Duodenal mucosa (tissue), 2 donors: ENCODE results near the gene MFSD2A.
"Not testable (repeated sequence)": the region's sequence is repeated elsewhere in the genome, so short reads cannot be mapped to it uniquely, and the experiment has no call there.

Source experiments
- H3K27ac ChIP-seq: one replicate; pipeline ENCODE4 v1.7.0; 2013; ENCODE audit warnings: low read depth, low read length
- H3K27me3 ChIP-seq, 2 donors: one replicate each; pipeline ENCODE4 v1.7.0; 2013; ENCODE audit warnings: low read length in 2 of 2, control low read depth in 1 of 2; ENCODE audit not compliant: insufficient read depth in 2 of 2, control insufficient read depth in 1 of 2
- H3K36me3 ChIP-seq, 2 donors: one replicate each; pipeline ENCODE4 v1.7.0; 2013; ENCODE audit warnings: low read length in 2 of 2, control low read depth in 1 of 2; ENCODE audit not compliant: insufficient read depth in 2 of 2, control insufficient read depth in 1 of 2
- H3K4me1 ChIP-seq, 2 donors: one replicate each; pipeline ENCODE4 v1.7.0; 2013; ENCODE audit warnings: low read length in 2 of 2, control low read depth in 1 of 2; ENCODE audit not compliant: insufficient read depth in 2 of 2, control insufficient read depth in 1 of 2
- H3K4me3 ChIP-seq, 2 donors: one replicate each; pipeline ENCODE4 v1.7.0; 2013; ENCODE audit warnings: low read length in 2 of 2, low read depth in 1 of 2
- H3K9ac ChIP-seq, 2 donors: one replicate each; pipeline ENCODE4 v1.7.0; 2013; ENCODE audit warnings: low read length in 2 of 2, low read depth in 1 of 2
- H3K9me3 ChIP-seq, 2 donors: one replicate each; pipeline ENCODE4 v1.7.0; 2013; ENCODE audit warnings: low read length in 2 of 2, control low read depth in 1 of 2; ENCODE audit not compliant: control insufficient read depth in 1 of 2

The MFSD2A gene

GRCh38 chr1:39954870-39955546 lies at the start of gene MFSD2A:
MFSD2A (plus strand) TSS chr1:39955145; CDS start chr1:39955293, 148 bp downstream.
- peak within 1 kb of the TSS; percentile 83 to 86 for H3K9ac ChIP-seq

GRCh38 chr1:39905172-39905571 lies 49.8 kb upstream of the MFSD2A start:
- Histone ChIP-seq H3K27ac (no peak overlapping the region), H3K9me3 (peaks cover 7 to 8% of the 10 kb centered on the region in 2 donors), H3K4me1 (peaks cover 9 to 11% of the 10 kb centered on the region in 2 donors), H3K9ac (no peak overlapping the region), H3K36me3 (no peaks in the 10 kb centered on the region), H3K27me3 (peaks cover 5 to 6% of the 10 kb centered on the region in 2 donors), H3K4me3 (no peak overlapping the region)

More at GRCh38 chr1:39954870-39955546, at the start of gene MFSD2A:
- H3K36me3 ChIP-seq, result peaks cover 5 to 8% of the 10 kb centered on the region in 2 donors
- peak within 1 kb of the TSS; percentile 86 to 88 for H3K4me3 ChIP-seq
- peak within 1 kb of the TSS; percentile 80 for H3K27ac ChIP-seq
- H3K9me3 ChIP-seq, result no peaks in the 10 kb centered on the region
- H3K27me3 ChIP-seq, result no peaks in the 10 kb centered on the region
- peaks cover 16 to 30% of the 10 kb centered on the region in 2 donors for H3K4me1 ChIP-seq

DNA sequence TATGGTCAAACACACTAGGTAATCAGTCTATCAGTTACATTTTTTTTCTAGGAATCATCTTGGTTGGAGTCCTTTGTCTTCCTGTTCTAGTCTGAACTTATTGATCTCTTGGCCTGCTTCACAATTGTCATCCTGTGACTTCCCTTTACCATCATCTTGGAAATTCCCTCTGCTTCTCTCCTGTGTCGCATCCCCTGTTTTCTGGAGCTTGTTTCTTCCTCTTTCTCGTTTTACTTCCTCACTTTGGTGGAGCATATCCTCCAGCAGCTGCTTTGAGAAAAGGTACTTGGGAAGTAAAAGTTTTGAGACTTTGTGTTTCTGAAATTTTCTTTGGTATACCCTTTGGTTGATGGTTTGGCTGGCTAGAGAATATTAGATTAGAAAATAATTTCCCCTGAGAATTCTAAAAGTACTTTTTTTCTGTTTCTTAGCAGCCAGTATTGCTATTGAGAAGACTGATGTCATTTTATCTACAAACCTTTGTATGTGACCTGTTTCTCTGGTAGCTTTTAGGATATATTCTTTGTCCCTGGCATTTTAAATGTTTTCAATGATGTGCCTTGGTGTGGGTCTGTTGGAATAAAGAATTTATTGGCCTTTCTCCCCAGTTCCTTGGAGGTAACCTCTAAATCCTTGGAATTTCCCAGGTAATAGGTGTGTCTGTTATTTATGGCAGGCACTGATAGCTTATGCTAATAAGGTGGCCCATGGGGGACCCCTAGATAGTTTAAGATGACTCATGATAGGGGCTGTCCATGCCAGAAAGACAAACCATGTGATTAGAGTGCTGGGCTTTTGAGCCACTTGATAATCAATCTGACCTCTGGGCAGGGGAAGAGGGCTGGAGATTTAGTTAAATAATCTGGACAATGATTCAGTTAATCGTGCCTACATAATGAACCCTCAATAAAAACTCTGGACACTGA lies 47.2 kb upstream of the MFSD2A start:
- no peaks in the 10 kb centered on the region for H3K36me3 ChIP-seq
- H3K27me3 ChIP-seq, result no peaks in the 10 kb centered on the region
- no peaks in the 10 kb centered on the region for H3K4me1 ChIP-seq
- peaks cover 7 to 8% of the 10 kb centered on the region in 2 donors for H3K9me3 ChIP-seq
- no peak overlapping the region for H3K27ac ChIP-seq
- no peak overlapping the region for H3K9ac ChIP-seq
- no peak overlapping the region for H3K4me3 ChIP-seq

DNA sequence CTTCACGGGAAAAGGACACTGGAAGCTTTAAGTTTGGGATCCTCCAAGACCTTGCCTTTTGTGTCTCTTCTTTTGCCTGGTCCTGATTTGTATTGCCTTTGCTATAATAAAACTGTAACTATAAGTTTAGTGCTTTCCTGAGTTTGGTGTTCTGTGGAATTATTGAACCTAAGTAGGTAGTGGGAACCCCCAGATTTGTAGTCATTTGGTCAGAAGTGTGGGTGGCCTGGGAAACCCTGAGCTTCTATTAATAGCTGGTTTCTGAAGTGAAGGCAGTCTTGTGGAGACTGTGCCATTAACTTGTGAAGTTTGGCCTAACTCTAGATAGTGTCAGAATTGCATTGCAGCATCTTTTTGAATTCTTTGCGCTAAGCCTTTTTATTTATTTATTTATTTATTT lies 46.4 kb upstream of the MFSD2A start:
- H3K9me3 ChIP-seq, result peaks cover 7 to 8% of the 10 kb centered on the region in 2 donors
- no peaks in the 10 kb centered on the region for H3K4me1 ChIP-seq
- H3K4me3 ChIP-seq, result no peak overlapping the region
- no peak overlapping the region for H3K27ac ChIP-seq
- H3K27me3 ChIP-seq, result no peaks in the 10 kb centered on the region
- H3K9ac ChIP-seq, result no peak overlapping the region
- H3K36me3 ChIP-seq, result no peaks in the 10 kb centered on the region

- H3K27ac ChIP-seq, result no peak overlapping the region
- H3K27me3 ChIP-seq, result no peaks in the 10 kb centered on the region
- no peak overlapping the region for H3K4me3 ChIP-seq
- peaks cover 7 to 8% of the 10 kb centered on the region in 2 donors for H3K9me3 ChIP-seq
- no peaks in the 10 kb centered on the region for H3K4me1 ChIP-seq
- no peaks in the 10 kb centered on the region for H3K36me3 ChIP-seq
- no peak overlapping the region for H3K9ac ChIP-seq
Measured at GRCh38 chr1:39910263-39910662, 44.7 kb upstream of the MFSD2A start.

- not testable (repeated sequence) for H3K27ac ChIP-seq, H3K4me3 ChIP-seq, H3K9me3 ChIP-seq, H3K27me3 ChIP-seq, H3K4me1 ChIP-seq, H3K36me3 ChIP-seq, H3K9ac ChIP-seq
Measured at GRCh38 chr1:39913136-39913535, 41.8 kb upstream of the MFSD2A start.

DNA sequence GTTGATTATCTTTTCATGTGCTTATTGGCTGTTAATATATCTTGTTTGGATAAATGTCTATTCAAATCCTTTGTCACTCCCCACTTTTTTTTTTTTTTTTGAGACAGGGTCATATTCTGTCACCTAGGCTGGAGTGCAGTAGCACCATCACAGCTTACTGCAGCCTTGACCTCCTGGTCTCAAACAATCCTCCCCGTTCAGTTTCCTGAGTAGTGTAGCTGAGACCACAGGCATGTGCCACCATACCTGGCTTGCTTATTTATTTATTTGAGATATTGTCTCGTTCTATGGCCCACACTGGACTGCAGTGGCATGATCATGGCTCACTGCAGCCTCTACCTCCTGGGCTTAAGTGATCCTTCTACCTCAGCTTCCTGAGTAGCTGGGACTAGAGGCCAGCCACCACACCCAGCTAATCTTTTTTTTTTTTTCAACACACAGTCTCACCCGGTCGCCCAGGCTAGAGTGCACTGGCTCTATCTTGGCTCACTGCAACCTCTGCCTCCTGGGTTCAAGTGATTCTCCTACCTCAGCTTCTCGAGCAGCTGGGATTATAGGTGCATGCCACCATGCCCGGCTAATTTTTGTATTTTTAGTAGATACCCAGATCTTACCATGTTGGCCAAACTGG lies 39.3 kb upstream of the MFSD2A start:
- no peak overlapping the region for H3K27ac ChIP-seq
- no peaks in the 10 kb centered on the region for H3K4me1 ChIP-seq
- H3K9ac ChIP-seq, result no peak overlapping the region
- H3K4me3 ChIP-seq, result no peak overlapping the region
- H3K36me3 ChIP-seq, result no peaks in the 10 kb centered on the region
- H3K27me3 ChIP-seq, result no peaks in the 10 kb centered on the region
- H3K9me3 ChIP-seq, result no peaks in the 10 kb centered on the region

DNA sequence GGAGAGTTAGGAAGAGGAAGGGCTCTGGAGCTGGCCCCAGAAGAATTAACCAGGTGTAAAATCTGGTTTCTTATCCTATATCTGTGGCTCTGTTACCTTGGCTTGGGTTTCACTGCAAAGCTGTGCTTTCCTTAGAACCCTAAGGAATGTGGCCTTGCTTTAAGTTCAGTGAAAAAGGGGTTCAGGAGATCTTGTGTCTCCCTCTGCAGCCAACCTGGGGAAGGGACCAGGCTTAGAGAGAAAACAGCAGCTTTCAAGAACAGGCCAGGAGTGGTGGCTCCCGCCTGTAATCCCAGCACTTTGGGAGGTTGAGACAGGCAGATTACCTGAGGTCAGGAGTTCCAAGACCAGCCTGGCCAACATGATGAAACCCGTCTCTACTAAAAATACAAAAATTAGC lies 37.1 kb upstream of the MFSD2A start:
- Histone ChIP-seq H3K36me3 (no peaks in the 10 kb centered on the region), H3K4me3 (no peak overlapping the region), H3K27ac (no peak overlapping the region), H3K4me1 (no peaks in the 10 kb centered on the region), H3K9ac (no peak overlapping the region), H3K27me3 (no peaks in the 10 kb centered on the region), H3K9me3 (no peaks in the 10 kb centered on the region)

DNA sequence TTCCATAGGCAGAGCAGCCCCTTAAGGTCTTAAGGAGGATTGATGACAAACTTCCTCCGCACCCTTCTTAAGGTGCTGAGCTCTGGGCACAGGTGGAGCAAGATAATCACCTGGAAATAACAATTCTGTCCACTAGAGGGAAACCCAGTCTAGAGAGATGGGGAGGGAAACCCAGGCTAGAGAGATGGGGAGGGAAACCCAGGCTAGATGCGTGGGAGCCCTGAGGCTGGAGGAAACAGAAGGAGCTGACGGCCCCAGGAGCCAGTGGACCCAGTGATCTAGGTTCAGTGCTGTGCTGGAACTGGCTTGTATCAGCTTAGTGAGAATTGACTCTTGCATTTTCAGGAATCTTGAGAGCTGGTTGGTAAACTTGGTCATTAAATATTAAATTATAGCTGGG lies 35.4 kb upstream of the MFSD2A start:
- no peaks in the 10 kb centered on the region for H3K27me3 ChIP-seq
- no peaks in the 10 kb centered on the region for H3K9me3 ChIP-seq
- H3K4me3 ChIP-seq, result no peak overlapping the region

GRCh38 chr1:39922251-39922688 lies 32.7 kb upstream of the MFSD2A start:
- no peak overlapping the region for H3K27ac ChIP-seq
- H3K9ac ChIP-seq, result no peak overlapping the region
- H3K4me3 ChIP-seq, result no peak overlapping the region

More for the DNA sequence above, 35.4 kb upstream of the MFSD2A start:
- Histone ChIP-seq H3K4me1 (no peaks in the 10 kb centered on the region), H3K27ac (no peak overlapping the region), H3K9ac (no peak overlapping the region), H3K36me3 (no peaks in the 10 kb centered on the region)

More at GRCh38 chr1:39922251-39922688, 32.7 kb upstream of the MFSD2A start:
- H3K36me3 ChIP-seq, result no peaks in the 10 kb centered on the region
- H3K9me3 ChIP-seq, result no peaks in the 10 kb centered on the region
- H3K4me1 ChIP-seq, result peaks cover 14 to 16% of the 10 kb centered on the region in 2 donors
- H3K27me3 ChIP-seq, result no peaks in the 10 kb centered on the region
